Transverse colon (tissue), 4 donors: Measurements from ENCODE around the gene TMEM117. TPM values are rescaled to one million over a fixed set of nuclear protein-coding genes. Genes with fewer than 3 reads are reported as not detected.
A peak's percentile ranks its signal among the peaks of the same experiment; 100 is the strongest.

Experiments used
- DNase-seq: peaks from one replicate; pipeline ENCODE4 v3.0.0-alpha.2; 2019
- H3K27ac ChIP-seq, 4 donors: fragments of 200-600 bp; sonication (generic); 2 replicates each; pipeline ENCODE4 v1.5.1; 2016 to 2018; ENCODE audit warnings: inconsistent platforms in 4 of 4
- H3K27me3 ChIP-seq: fragments of 200-600 bp; sonication (generic); 2 replicates; pipeline ENCODE4 v1.5.1; 2017; ENCODE audit warnings: inconsistent platforms
- H3K36me3 ChIP-seq, 4 donors: fragments of 200-600 bp; sonication (generic); 2 replicates each; pipeline ENCODE4 v1.5.1; 2017 to 2019; ENCODE audit warnings: inconsistent platforms in 4 of 4
- H3K4me1 ChIP-seq, 4 donors: fragments of 200-600 bp; sonication (generic); 2 replicates each; pipeline ENCODE4 v1.5.1; 2017 to 2020; ENCODE audit warnings: inconsistent platforms in 4 of 4
- H3K4me3 ChIP-seq, 4 donors: fragments of 200-600 bp; sonication (generic); 1 replicate in 1 of 4; 2 replicates in 3 of 4; pipeline versions ENCODE4 v1.5.1 to v1.6.1; 2017 to 2019; ENCODE audit warnings: inconsistent platforms in 4 of 4
- H3K9me3 ChIP-seq, 2 donors: fragments of 200-600 bp; sonication (generic); 2 replicates each; pipeline ENCODE4 v1.5.1; 2017 to 2019; ENCODE audit warnings: inconsistent platforms in 2 of 2
- EP300 ChIP-seq: sonication (generic); formaldehyde crosslinking; IDR thresholded peaks from one replicate; pipeline ENCODE4 v1.6.1; 2017; ENCODE audit warnings: antibody characterized with exemption, low read depth
- POLR2A ChIP-seq: fragments of 450-650 bp; IDR thresholded peaks from one replicate; pipeline ENCODE4 v1.6.1; 2016; ENCODE audit warnings: antibody characterized with exemption, mild to moderate bottlenecking, moderate library complexity
- POLR2AphosphoS5 ChIP-seq, 3 donors: sonication (generic); formaldehyde crosslinking; IDR thresholded peaks; one replicate each; pipeline ENCODE4 v1.6.1; 2016; ENCODE audit warnings: antibody characterized with exemption in 3 of 3
- WGBS, 2 donors: methylation state at CpG; one replicate each; pipeline ENCODE4 v1.1.5; 2018; ENCODE audit warnings: low coverage in 1 of 2; 5-methylcytosine and 5-hydroxymethylcytosine counted together
- in situ Hi-C, 4 donors: fragments of 200-750 bp; cut with MboI; loops; one replicate each; pipeline versions ENCODE4 v1.15.0 to v1.15.1; 2017; ENCODE audit warnings: low sequenced_read_pairs in 3 of 4, low pct_ligation_motif_present in 1 of 4, low pct_unique_long_range_greater_than_20kb in 1 of 4
- intact Hi-C: fragments of 100-400 bp; cut with DNase I; formaldehyde crosslinking; loops from one replicate; pipeline ENCODE4 v1.15.1; 2023; ENCODE audit warnings: low total_unique reads
- total RNA-seq, 4 donors: library from RNA; depleted of rRNA; stranded (reverse); fragments of >200 nt; gene quantifications; one replicate each; pipeline ENCODE4 v1.1.0, GENCODE V29; 2016
- TF ChIP-seq, protein P1 (sequence below), 5 experiments: fragments of 200-600 bp in 3 of 5; fragments of 450-650 bp in 2 of 5; sonication (generic) in 3 of 5; IDR thresholded peaks; 1 replicate in 2 of 5; 2 replicates in 3 of 5; pipeline ENCODE4 v1.5.1; 2016 to 2017; ENCODE audit warnings: antibody characterized with exemption in 5 of 5, inconsistent platforms in 3 of 5, mild to moderate bottlenecking in 2 of 5, moderate library complexity in 1 of 5

Gene TMEM117
- total RNA-seq, 4 donors from 2014 or later, result 0.40 to 92.8 (median 25.6) TPM

DNA sequence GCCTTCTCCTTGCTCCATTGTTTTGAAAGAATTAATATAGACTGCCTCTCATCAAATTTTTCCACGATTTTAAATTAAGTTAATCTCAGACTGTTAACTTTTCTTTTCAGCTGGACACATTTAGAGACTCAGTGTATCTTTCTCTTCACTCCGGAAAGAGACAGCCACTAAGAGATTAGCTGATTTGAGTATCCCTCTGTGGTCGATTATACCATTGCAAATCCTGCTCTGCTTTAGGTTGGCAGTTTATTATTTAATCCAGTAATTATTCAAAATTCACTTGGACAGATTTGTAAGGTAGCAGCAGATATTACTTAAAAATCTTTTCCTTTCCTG lies 29.2 kb upstream of the TMEM117 start:
- no peak for TF ChIP-seq EP300
- no peak for TF ChIP-seq POLR2A
- Histone ChIP-seq H3K27me3 (no peaks in the 10 kb centered on the region), H3K9me3 (no peaks in the 10 kb centered on the region), H3K4me3 (peak overlapping the region; percentile 83 to 100 (median 94)), H3K4me1 (peaks cover 11 to 33% (median 19%) of the 10 kb centered on the region in 4 donors), H3K36me3 (peaks cover 0 to 3% (median 0%) of the 10 kb centered on the region in 4 donors), H3K27ac (peak overlapping the region; percentile 97 to 99 (median 98))
- in situ Hi-C loops (loop anchor here in 1 of 4 donors (5.0 kb wide), 1 partner anchor 49 kb away; the partner anchor contains the start of genes IRAK4 and PUS7L), intact Hi-C loops (no loop called here)
- 2 to 10% methylated on average over 3 of the region's 3 CpGs for WGBS, 2 donors
- DNase-seq, result no peak

DNA sequence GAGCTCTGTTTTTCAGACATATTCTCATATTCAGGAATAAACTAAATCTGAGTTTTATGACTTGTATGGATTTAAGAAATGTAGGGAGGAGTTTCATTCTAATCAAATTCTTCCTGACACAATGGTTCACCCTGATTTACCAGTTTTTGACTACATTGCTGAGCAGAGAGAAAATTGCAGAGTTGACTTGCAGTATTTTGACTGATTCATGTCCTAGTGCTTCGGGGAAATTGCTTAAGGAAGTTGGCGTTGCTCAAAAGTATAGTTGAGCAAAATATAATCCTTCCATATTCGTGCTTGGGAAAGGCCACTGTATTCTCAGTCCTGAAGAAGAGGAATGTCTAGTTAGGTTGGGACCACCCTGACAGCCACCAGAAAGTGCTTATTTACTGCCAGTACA lies 28.5 kb upstream of the TMEM117 start:
- Histone ChIP-seq H3K27ac (peak overlapping the region in 2 of 4 donors; percentile 98 to 99), H3K27me3 (no peaks in the 10 kb centered on the region), H3K9me3 (no peaks in the 10 kb centered on the region), H3K4me3 (no peak overlapping the region), H3K36me3 (no peaks in the 10 kb centered on the region), H3K4me1 (peaks cover 11 to 33% (median 19%) of the 10 kb centered on the region in 4 donors)
- TF ChIP-seq, protein P1, sequence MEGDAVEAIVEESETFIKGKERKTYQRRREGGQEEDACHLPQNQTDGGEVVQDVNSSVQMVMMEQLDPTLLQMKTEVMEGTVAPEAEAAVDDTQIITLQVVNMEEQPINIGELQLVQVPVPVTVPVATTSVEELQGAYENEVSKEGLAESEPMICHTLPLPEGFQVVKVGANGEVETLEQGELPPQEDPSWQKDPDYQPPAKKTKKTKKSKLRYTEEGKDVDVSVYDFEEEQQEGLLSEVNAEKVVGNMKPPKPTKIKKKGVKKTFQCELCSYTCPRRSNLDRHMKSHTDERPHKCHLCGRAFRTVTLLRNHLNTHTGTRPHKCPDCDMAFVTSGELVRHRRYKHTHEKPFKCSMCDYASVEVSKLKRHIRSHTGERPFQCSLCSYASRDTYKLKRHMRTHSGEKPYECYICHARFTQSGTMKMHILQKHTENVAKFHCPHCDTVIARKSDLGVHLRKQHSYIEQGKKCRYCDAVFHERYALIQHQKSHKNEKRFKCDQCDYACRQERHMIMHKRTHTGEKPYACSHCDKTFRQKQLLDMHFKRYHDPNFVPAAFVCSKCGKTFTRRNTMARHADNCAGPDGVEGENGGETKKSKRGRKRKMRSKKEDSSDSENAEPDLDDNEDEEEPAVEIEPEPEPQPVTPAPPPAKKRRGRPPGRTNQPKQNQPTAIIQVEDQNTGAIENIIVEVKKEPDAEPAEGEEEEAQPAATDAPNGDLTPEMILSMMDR (IDR thresholded peaks at IDR 0.05), result no peak
- TF ChIP-seq POLR2AphosphoS5 (IDR thresholded peaks at IDR 0.05) (no peak), EP300 (no peak), POLR2A (no peak)
- 92% methylated on average over 3 of the region's 3 CpGs; no CpG with 5 or more reads in 1 of the 2 donors for WGBS, 2 donors
- DNase-seq, result no peak
- in situ Hi-C loops (loop anchor here in 1 of 4 donors (5.0 kb wide), 1 partner anchor 50 kb away; the partner anchor contains the start of genes IRAK4 and PUS7L), intact Hi-C loops (no loop called here)

DNA sequence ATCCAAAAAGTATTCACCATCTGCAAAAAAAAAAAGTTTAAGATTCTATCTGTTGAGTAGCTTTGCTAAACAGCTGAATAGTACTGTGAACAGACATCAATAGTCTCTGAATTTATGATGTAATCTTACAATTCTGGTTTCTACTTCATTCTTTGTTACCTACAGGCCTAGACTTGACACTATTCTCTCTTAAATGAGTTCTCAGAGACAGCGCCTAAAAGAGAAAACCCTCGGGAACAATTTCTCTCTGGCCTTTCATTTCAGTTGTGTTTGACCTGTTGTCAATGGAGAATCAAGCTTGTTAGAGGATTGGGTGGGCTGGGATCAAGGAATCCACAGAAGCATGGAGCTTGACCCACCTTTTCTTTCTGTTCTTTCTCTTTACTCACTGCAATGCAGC lies 23.8 kb upstream of the TMEM117 start:
- WGBS, 2 donors, result 92 to 93% methylated on average over 2 of the region's 2 CpGs

DNA sequence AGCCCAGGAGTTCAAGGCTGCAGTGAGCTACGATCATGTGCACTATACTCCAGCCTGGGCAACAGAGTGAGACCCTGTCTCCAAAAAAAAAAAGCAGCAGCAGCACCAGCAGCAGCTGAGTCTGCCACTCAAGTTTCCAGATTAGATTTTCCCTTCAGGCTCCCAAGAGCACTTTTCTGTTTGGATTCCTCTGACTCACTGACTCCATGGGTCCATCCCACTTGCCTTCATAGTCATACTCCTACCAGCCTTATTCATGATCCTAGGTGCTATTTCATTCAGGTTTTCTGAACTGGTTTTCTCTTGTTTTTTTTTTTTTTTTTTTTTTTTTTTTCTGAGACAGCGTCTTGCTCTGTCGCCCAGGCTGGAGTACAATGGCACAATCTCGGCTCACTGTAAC lies 23.0 kb upstream of the TMEM117 start:
- intact Hi-C loops (no loop called here), in situ Hi-C loops (no loop called here)
- TF ChIP-seq POLR2AphosphoS5 (IDR thresholded peaks at IDR 0.05) (no peak), EP300 (no peak), POLR2A (no peak)
- TF ChIP-seq, protein P1 (IDR thresholded peaks at IDR 0.05), result no peak
- Histone ChIP-seq H3K4me3 (no peak overlapping the region), H3K36me3 (no peaks in the 10 kb centered on the region), H3K27me3 (no peaks in the 10 kb centered on the region), H3K9me3 (no peaks in the 10 kb centered on the region), H3K27ac (no peak overlapping the region), H3K4me1 (no peaks in the 10 kb centered on the region)
- WGBS, 2 donors, result 100% methylated on average over 4 of the region's 4 CpGs; no CpG with 5 or more reads in 1 of the 2 donors
- DNase-seq, result no peak

More for the DNA sequence above, 23.8 kb upstream of the TMEM117 start:
- intact Hi-C loops, result no loop called here
- DNase-seq, result no peak
- no peaks in the 10 kb centered on the region for H3K9me3 ChIP-seq
- H3K27ac ChIP-seq, result no peak overlapping the region
- no peaks in the 10 kb centered on the region for H3K27me3 ChIP-seq
- H3K4me1 ChIP-seq, result peaks cover 0 to 2% (median under 1%) of the 10 kb centered on the region in 4 donors
- in situ Hi-C loops, result no loop called here
- no peak overlapping the region for H3K4me3 ChIP-seq
- TF ChIP-seq POLR2AphosphoS5 (IDR thresholded peaks at IDR 0.05) (no peak), EP300 (no peak), POLR2A (no peak)
- TF ChIP-seq, protein P1 (IDR thresholded peaks at IDR 0.05), result no peak
- H3K36me3 ChIP-seq, result no peaks in the 10 kb centered on the region

DNA sequence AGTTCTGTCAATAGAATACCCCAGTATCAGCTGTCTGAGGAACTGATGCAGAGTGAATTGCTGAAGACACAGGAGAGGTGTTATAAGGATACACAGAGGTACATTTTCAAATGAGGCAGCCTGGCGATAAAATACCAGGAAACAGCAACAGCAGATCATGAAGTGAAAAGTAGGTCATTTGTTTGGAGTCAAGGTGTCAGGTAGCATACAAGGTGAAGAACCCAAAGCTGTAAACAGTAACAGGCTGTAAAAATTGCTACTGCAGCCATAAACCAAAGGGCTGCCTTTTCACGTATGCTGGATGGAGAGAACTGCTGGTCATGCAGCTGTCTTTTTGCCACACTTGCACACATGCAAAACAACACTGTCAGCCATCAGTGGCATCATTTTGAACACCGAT lies 20.5 kb upstream of the TMEM117 start:
- Histone ChIP-seq H3K27me3 (no peaks in the 10 kb centered on the region), H3K4me1 (no peaks in the 10 kb centered on the region), H3K4me3 (no peak overlapping the region), H3K27ac (no peak overlapping the region), H3K9me3 (no peaks in the 10 kb centered on the region), H3K36me3 (no peaks in the 10 kb centered on the region)
- TF ChIP-seq POLR2AphosphoS5 (IDR thresholded peaks at IDR 0.05), result no peak
- no peak for TF ChIP-seq EP300
- TF ChIP-seq POLR2A, result no peak
- TF ChIP-seq, protein P1 (IDR thresholded peaks at IDR 0.05), result no peak
- 37 to 42% methylated on average over 3 of the region's 3 CpGs for WGBS, 2 donors
- in situ Hi-C loops (no loop called here), intact Hi-C loops (no loop called here)
- DNase-seq, result peak; percentile 14
